HEK293T (cell line): ENCODE measurements around the gene RGS14.

Source experiments
- CTCF ChIA-PET: fragments of 350-600 bp; formaldehyde crosslinking; extraction: SDS; loops from one replicate; lab custom pipeline; 2021; ENCODE audit warnings: antibody characterized with exemption, inconsistent platforms; lab: Yijun Ruan, JAX
- POLR2A ChIA-PET: fragments of 350-600 bp; formaldehyde crosslinking; extraction: SDS; loops from one replicate; lab custom pipeline; 2020; ENCODE audit warnings: antibody characterized with exemption, inconsistent platforms; lab: Yijun Ruan, JAX
- DNase-seq: peaks from one replicate; pipeline ENCODE4 v3.0.0; 2012; ENCODE audit warnings: mixed read lengths; ENCODE audit errors: extremely low spot score
- ARNT ChIP-seq: fragments of 450-650 bp; IDR thresholded peaks from 2 replicates; pipeline ENCODE4 v1.6.1; 2017; ENCODE audit warnings: mild to moderate bottlenecking
- BHLHE40 ChIP-seq: fragments of 450-650 bp; IDR thresholded peaks from 2 replicates; pipeline ENCODE4 v1.6.1; 2016; ENCODE audit warnings: mild to moderate bottlenecking, moderate library complexity, borderline replicate concordance
- CTBP1 ChIP-seq: fragments of 450-650 bp; IDR thresholded peaks from 2 replicates; pipeline ENCODE4 v1.6.1; 2016; ENCODE audit warnings: borderline replicate concordance
- ELF4 ChIP-seq: fragments of 450-650 bp; IDR thresholded peaks from 2 replicates; pipeline ENCODE4 v1.6.1; 2017; ENCODE audit warnings: antibody characterized with exemption
- FOXA1 ChIP-seq: fragments of 450-650 bp; IDR thresholded peaks from 2 replicates; pipeline ENCODE4 v1.6.1; 2016; ENCODE audit warnings: mild to moderate bottlenecking
- FOXK2 ChIP-seq: fragments of 450-650 bp; IDR thresholded peaks from 2 replicates; pipeline ENCODE4 v1.6.1; 2016; ENCODE audit warnings: mild to moderate bottlenecking
- FOXM1 ChIP-seq: fragments of 450-650 bp; IDR thresholded peaks from 2 replicates; pipeline ENCODE4 v1.6.1; 2017; ENCODE audit warnings: mild to moderate bottlenecking, borderline replicate concordance
- HDGF ChIP-seq: fragments of 450-650 bp; IDR thresholded peaks from 2 replicates; pipeline ENCODE4 v1.6.1; 2017; ENCODE audit warnings: antibody characterized with exemption, borderline replicate concordance
- L3MBTL2 ChIP-seq: fragments of 450-650 bp; conservative IDR thresholded peaks from 2 replicates; pipeline ENCODE4 v1.6.1; 2016; ENCODE audit warnings: mild to moderate bottlenecking
- LEF1 ChIP-seq: fragments of 450-650 bp; IDR thresholded peaks from 2 replicates; pipeline ENCODE4 v1.6.1; 2017; ENCODE audit warnings: mild to moderate bottlenecking, borderline replicate concordance
- NFRKB ChIP-seq: fragments of 450-650 bp; IDR thresholded peaks from 2 replicates; pipeline ENCODE4 v1.6.1; 2016; ENCODE audit warnings: mild to moderate bottlenecking, moderate library complexity
- PKNOX1 ChIP-seq: fragments of 450-650 bp; IDR thresholded peaks from 2 replicates; pipeline ENCODE4 v1.6.1; 2016
- SP1 ChIP-seq: fragments of 450-650 bp; IDR thresholded peaks from 2 replicates; pipeline ENCODE4 v1.6.1; 2017
- SUZ12 ChIP-seq: fragments of 450-650 bp; IDR thresholded peaks from 2 replicates; pipeline ENCODE4 v1.6.1; 2016; ENCODE audit warnings: mild to moderate bottlenecking
- TARDBP ChIP-seq: fragments of 450-650 bp; IDR thresholded peaks from 2 replicates; pipeline ENCODE4 v1.6.1; 2016
- ZNF384 ChIP-seq: fragments of 450-650 bp; IDR thresholded peaks from 2 replicates; pipeline ENCODE4 v1.6.1; 2016

RGS14 gene

DNA sequence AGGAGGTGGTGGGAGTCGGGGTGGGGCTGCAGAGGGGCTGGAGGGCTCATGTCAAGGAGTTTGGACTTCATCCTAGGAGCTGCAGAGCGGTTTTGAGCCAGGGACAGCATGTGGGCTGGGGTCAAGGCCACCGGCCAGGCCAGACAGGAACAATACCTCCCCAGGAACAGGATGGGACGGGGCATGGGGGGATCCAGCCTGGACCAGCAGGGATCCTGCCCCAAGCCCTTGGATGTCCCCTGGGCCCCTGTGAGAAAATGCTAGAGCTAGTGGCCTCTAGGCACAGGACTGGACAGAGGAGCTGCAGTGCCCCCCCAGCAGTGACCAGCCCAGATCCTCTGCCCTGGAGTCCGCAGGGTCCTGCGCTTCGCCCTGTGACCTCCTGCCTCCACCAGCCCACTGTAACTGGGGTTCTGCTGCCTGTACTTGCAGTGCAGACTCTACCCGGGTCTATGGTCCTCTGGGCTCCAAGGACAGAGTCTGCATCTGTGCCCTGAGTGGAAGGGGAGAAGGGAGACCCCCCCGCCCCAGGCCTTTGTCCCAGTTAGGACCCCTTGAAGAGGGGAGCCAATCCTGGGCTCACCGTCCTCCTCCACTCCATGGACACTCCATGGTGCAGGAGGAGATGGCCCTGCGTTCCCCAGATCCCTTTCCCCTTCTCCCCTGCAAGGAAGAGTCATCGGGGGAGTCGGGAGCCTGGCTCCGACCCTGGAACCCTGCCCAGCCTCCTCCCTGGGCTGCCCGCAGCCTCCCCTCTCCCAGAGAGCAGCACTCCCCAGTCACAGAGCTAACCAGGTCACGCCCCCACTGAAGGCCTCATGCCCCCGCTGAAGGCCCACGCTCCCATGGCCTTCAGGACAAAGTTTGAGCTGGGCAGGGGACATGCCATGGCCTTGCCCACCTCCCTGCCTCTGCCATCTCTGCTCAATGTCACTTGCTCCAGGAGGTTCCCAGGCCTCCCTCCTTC lies 43.1 kb upstream of the RGS14 start:
- ChIA-PET CTCF (no interaction called here), POLR2A (interaction anchor here (1.1 kb wide), 1 partner anchor 52 kb away, joined by 3 read pairs; no protein-coding TSS in a partner anchor)
- DNase-seq = no peak
- TF ChIP-seq SP1 (no peak), ZNF384 (no peak), BHLHE40 (no peak), LEF1 (no peak), FOXM1 (no peak), FOXK2 (no peak), FOXA1 (no peak), ARNT (no peak), CTBP1 (no peak), NFRKB (no peak), L3MBTL2 (no peak), SUZ12 (no peak), TARDBP (no peak)

- no peak for DNase-seq
- ChIA-PET CTCF (no interaction called here), POLR2A (interaction anchor here (1.1 kb wide), 1 partner anchor 52 kb away, joined by 3 read pairs; no protein-coding TSS in a partner anchor)
- no peak for TF ChIP-seq SUZ12
- TF ChIP-seq FOXK2 = no peak
- TF ChIP-seq BHLHE40 = no peak
- no peak for TF ChIP-seq ARNT
- TF ChIP-seq L3MBTL2 = no peak
- no peak for TF ChIP-seq SP1
- TF ChIP-seq PKNOX1 = no peak
- no peak for TF ChIP-seq TARDBP
- no peak for TF ChIP-seq FOXM1
- TF ChIP-seq FOXA1 = no peak
- no peak for TF ChIP-seq LEF1
These were observed 42.3 kb upstream of the RGS14 start for GRCh38 chr5:177315411-177315810.

- DNase-seq = no peak
- CTCF ChIA-PET = no interaction called here
- POLR2A ChIA-PET = interaction anchor here (1.1 kb wide), 1 partner anchor 51 kb away, joined by 3 read pairs; no protein-coding TSS in a partner anchor
- TF ChIP-seq FOXM1 = no peak
- TF ChIP-seq SUZ12 = no peak
- TF ChIP-seq FOXK2 = no peak
- no peak for TF ChIP-seq FOXA1
- no peak for TF ChIP-seq TARDBP
- no peak for TF ChIP-seq BHLHE40
- no peak for TF ChIP-seq ARNT
- TF ChIP-seq L3MBTL2 = no peak
- no peak for TF ChIP-seq HDGF
- no peak for TF ChIP-seq ZNF384
- no peak for TF ChIP-seq CTBP1
- TF ChIP-seq ELF4 = no peak
- TF ChIP-seq PKNOX1 = no peak
- TF ChIP-seq SP1 = no peak
- no peak for TF ChIP-seq LEF1
- no peak for TF ChIP-seq NFRKB
These were observed 41.7 kb upstream of the RGS14 start for GRCh38 chr5:177316005-177316404.

GRCh38 chr5:177317959-177318377 lies 39.8 kb upstream of the RGS14 start:
- POLR2A ChIA-PET = no interaction called here
- CTCF ChIA-PET = interaction anchor here (0.6 to 1.9 kb wide), 8 partner anchors 8 to 139 kb away, joined by 3 to 9 read pairs (median 4); no protein-coding TSS in a partner anchor
- TF ChIP-seq ARNT (no peak), LEF1 (no peak), FOXM1 (no peak), SP1 (no peak), NFRKB (no peak), HDGF (no peak), ELF4 (no peak), SUZ12 (no peak)
- peak; percentile 80 for DNase-seq

DNA sequence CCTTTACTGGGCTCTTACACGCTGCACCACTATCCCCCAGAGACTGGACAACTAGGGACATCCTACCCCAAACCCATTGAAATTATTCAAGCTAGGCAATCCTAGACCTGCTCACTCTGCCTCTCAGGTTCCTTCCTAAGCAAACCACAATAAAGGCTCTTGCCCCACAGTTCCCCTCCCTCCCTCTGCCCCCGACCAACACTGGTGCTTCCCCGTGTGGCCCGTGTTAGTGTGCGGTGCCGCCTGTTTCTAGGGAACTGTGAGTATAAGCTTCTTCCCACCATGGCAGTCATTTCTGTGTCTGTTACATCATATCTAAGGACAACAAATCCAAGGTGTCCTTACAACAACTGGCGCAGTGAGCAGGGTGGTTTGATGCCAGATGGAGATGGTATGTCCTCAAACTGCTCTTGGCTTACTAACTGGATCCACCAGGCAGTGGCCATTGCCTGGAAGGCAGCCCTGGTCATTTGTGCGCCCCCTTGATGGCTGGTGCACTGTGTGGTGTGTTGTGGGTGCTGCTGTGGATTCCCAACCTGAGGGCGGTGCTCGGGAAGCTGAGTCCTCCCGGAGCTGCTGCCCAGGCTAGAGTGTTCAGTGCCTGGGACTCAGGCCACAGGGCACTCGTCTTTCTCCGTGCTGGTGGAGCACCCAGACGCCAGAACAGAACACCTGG lies 37.7 kb upstream of the RGS14 start:
- no peak for TF ChIP-seq SP1
- no peak for TF ChIP-seq CTBP1
- TF ChIP-seq FOXA1 = no peak
- TF ChIP-seq BHLHE40 = no peak
- TF ChIP-seq ARNT = no peak
- no peak for TF ChIP-seq TARDBP
- TF ChIP-seq LEF1 = no peak
- TF ChIP-seq SUZ12 = no peak
- ChIA-PET CTCF (interaction anchor here (0.7 to 1.9 kb wide), 2 partner anchors 10 to 152 kb away, joined by 3 to 9 read pairs; no protein-coding TSS in a partner anchor), POLR2A (interaction anchor here (0.6 to 1.0 kb wide), 2 partner anchors 16 to 177 kb away, joined by 3 read pairs; partner anchors contain the start of gene PDLIM7)
- no peak for DNase-seq

DNA sequence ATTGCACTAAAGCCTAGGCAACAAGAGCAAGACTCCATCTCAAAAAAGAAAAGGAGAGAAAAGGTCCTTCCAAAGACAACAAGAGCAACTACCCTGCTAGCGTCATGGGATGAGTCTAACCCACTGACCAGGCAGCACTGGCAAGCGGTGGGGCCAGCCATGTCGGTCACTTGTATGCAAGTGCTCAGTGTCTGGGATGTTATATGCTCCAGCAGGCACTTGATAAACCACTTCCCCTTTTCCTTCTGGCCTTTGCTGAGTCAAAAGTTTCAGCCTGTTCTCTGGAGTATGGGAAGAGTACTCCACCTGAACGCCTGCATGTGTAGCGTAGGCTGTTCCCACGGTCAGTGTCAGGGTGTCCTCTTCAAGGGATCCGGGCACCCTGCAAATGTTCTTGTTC lies 36.8 kb upstream of the RGS14 start:
- ChIA-PET POLR2A (no interaction called here), CTCF (interaction anchor here (1.9 kb wide), 1 partner anchor 11 kb away, joined by 5 read pairs; no protein-coding TSS in a partner anchor)
- DNase-seq = no peak
- TF ChIP-seq HDGF (no peak), L3MBTL2 (no peak), TARDBP (no peak), BHLHE40 (no peak), CTBP1 (no peak), NFRKB (no peak), ELF4 (no peak), ARNT (no peak), LEF1 (no peak)
